Transverse colon (tissue), 4 donors: ENCODE data around the gene DIRAS3. TPM values are rescaled to one million over a fixed set of nuclear protein-coding genes. Genes with fewer than 3 reads are reported as not detected.
"Not testable (repeated sequence)": the region's sequence is repeated elsewhere in the genome, so short reads cannot be mapped to it uniquely, and the experiment has no call there.

Experiments
- DNase-seq: peaks from one replicate; pipeline ENCODE4 v3.0.0-alpha.2; 2019
- H3K27ac ChIP-seq, 4 donors: fragments of 200-600 bp; sonication (generic); 2 replicates each; pipeline ENCODE4 v1.5.1; 2016 to 2018; ENCODE audit warnings: inconsistent platforms in 4 of 4
- H3K27me3 ChIP-seq: fragments of 200-600 bp; sonication (generic); 2 replicates; pipeline ENCODE4 v1.5.1; 2017; ENCODE audit warnings: inconsistent platforms
- H3K36me3 ChIP-seq, 4 donors: fragments of 200-600 bp; sonication (generic); 2 replicates each; pipeline ENCODE4 v1.5.1; 2017 to 2019; ENCODE audit warnings: inconsistent platforms in 4 of 4
- H3K4me1 ChIP-seq, 4 donors: fragments of 200-600 bp; sonication (generic); 2 replicates each; pipeline ENCODE4 v1.5.1; 2017 to 2020; ENCODE audit warnings: inconsistent platforms in 4 of 4
- H3K4me3 ChIP-seq, 4 donors: fragments of 200-600 bp; sonication (generic); 1 replicate in 1 of 4; 2 replicates in 3 of 4; pipeline versions ENCODE4 v1.5.1 to v1.6.1; 2017 to 2019; ENCODE audit warnings: inconsistent platforms in 4 of 4
- H3K9me3 ChIP-seq, 2 donors: fragments of 200-600 bp; sonication (generic); 2 replicates each; pipeline ENCODE4 v1.5.1; 2017 to 2019; ENCODE audit warnings: inconsistent platforms in 2 of 2
- EP300 ChIP-seq: sonication (generic); formaldehyde crosslinking; IDR thresholded peaks from one replicate; pipeline ENCODE4 v1.6.1; 2017; ENCODE audit warnings: antibody characterized with exemption, low read depth
- POLR2A ChIP-seq: fragments of 450-650 bp; IDR thresholded peaks from one replicate; pipeline ENCODE4 v1.6.1; 2016; ENCODE audit warnings: antibody characterized with exemption, mild to moderate bottlenecking, moderate library complexity
- POLR2AphosphoS5 ChIP-seq, 3 donors: sonication (generic); formaldehyde crosslinking; IDR thresholded peaks; one replicate each; pipeline ENCODE4 v1.6.1; 2016; ENCODE audit warnings: antibody characterized with exemption in 3 of 3
- WGBS, 2 donors: methylation state at CpG; one replicate each; pipeline ENCODE4 v1.1.5; 2018; ENCODE audit warnings: low coverage in 1 of 2; 5-methylcytosine and 5-hydroxymethylcytosine counted together
- in situ Hi-C, 4 donors: fragments of 200-750 bp; cut with MboI; loops; one replicate each; pipeline versions ENCODE4 v1.15.0 to v1.15.1; 2017; ENCODE audit warnings: low sequenced_read_pairs in 3 of 4, low pct_ligation_motif_present in 1 of 4, low pct_unique_long_range_greater_than_20kb in 1 of 4
- intact Hi-C: fragments of 100-400 bp; cut with DNase I; formaldehyde crosslinking; loops from one replicate; pipeline ENCODE4 v1.15.1; 2023; ENCODE audit warnings: low total_unique reads
- total RNA-seq, 4 donors: library from RNA; depleted of rRNA; stranded (reverse); fragments of >200 nt; gene quantifications; one replicate each; pipeline ENCODE4 v1.1.0, GENCODE V29; 2016
- TF ChIP-seq, protein P1 (sequence below), 5 experiments: fragments of 200-600 bp in 3 of 5; fragments of 450-650 bp in 2 of 5; sonication (generic) in 3 of 5; IDR thresholded peaks; 1 replicate in 2 of 5; 2 replicates in 3 of 5; pipeline ENCODE4 v1.5.1; 2016 to 2017; ENCODE audit warnings: antibody characterized with exemption in 5 of 5, inconsistent platforms in 3 of 5, mild to moderate bottlenecking in 2 of 5, moderate library complexity in 1 of 5

Gene DIRAS3
- total RNA-seq, 4 donors from 2014 or later = 0.27 to 1.5 (median 1.4) TPM; not detected in 1

DNA sequence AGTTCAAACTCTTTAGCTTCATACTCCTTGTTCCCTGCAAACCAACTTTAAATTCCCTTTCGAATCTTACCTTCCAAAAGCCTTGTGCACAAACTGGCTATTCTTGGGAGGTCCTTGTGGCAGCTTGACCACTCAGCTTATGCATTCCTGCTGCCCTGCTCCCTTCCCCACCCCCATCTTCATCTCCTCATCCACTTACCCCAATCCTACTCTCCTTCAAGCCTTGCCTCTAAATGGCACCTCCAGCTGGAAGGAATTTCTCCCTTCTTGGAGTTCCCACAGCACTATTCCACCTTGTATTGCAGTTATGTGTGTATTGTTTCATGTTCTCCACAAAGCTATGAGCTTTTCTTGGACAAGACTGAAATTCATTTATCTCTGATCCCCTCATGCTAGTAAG is 15.3 kb upstream of the DIRAS3 start:
- no peak overlapping the region for H3K4me3 ChIP-seq
- peaks cover 0 to 3% of the 10 kb centered on the region in 2 donors for H3K9me3 ChIP-seq
- DNase-seq = no peak
- no peak overlapping the region for H3K27ac ChIP-seq
- H3K27me3 ChIP-seq = no peaks in the 10 kb centered on the region
- H3K36me3 ChIP-seq = no peaks in the 10 kb centered on the region
- in situ Hi-C loops = no loop called here
- WGBS, 2 donors = 77 to 91% methylated on average over 1 of the region's 1 CpG
- no peaks in the 10 kb centered on the region for H3K4me1 ChIP-seq
- no peak for TF ChIP-seq EP300
- TF ChIP-seq, protein P1, sequence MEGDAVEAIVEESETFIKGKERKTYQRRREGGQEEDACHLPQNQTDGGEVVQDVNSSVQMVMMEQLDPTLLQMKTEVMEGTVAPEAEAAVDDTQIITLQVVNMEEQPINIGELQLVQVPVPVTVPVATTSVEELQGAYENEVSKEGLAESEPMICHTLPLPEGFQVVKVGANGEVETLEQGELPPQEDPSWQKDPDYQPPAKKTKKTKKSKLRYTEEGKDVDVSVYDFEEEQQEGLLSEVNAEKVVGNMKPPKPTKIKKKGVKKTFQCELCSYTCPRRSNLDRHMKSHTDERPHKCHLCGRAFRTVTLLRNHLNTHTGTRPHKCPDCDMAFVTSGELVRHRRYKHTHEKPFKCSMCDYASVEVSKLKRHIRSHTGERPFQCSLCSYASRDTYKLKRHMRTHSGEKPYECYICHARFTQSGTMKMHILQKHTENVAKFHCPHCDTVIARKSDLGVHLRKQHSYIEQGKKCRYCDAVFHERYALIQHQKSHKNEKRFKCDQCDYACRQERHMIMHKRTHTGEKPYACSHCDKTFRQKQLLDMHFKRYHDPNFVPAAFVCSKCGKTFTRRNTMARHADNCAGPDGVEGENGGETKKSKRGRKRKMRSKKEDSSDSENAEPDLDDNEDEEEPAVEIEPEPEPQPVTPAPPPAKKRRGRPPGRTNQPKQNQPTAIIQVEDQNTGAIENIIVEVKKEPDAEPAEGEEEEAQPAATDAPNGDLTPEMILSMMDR (IDR thresholded peaks at IDR 0.05) = no peak
- no peak for TF ChIP-seq POLR2A
- TF ChIP-seq POLR2AphosphoS5 (IDR thresholded peaks at IDR 0.05) = no peak
- intact Hi-C loops = no loop called here

DNA sequence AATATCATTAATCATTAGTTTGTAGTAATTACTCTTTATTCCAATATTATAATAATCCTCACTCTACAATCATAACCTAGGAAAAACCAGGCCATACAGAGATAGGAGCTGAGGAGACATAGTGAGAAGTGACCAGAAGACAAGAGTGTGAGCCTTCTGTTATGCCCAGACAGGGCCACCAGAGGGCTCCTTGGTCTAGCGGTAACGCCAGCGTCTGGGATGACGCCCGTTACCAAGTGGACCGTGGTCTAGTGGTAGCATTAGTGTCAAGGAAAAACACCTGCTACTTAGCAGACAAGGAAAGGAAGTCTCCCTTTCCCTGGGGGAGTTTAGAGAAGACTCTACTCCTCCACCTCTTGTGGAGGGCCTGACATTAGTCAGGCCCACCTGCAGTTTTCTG is 7.6 kb upstream of the DIRAS3 start:
- in situ Hi-C loops, H3K27me3 ChIP-seq, H3K36me3 ChIP-seq, DNase-seq, H3K27ac ChIP-seq, H3K4me3 ChIP-seq, intact Hi-C loops, H3K4me1 ChIP-seq, H3K9me3 ChIP-seq: not testable (repeated sequence)
- TF ChIP-seq, protein P1 (IDR thresholded peaks at IDR 0.05) = peak in 1 of 5 experiments; percentile 21
- WGBS, 2 donors = 84% methylated on average over 6 of the region's 6 CpGs; no CpG with 5 or more reads in 1 of the 2 donors

DNA sequence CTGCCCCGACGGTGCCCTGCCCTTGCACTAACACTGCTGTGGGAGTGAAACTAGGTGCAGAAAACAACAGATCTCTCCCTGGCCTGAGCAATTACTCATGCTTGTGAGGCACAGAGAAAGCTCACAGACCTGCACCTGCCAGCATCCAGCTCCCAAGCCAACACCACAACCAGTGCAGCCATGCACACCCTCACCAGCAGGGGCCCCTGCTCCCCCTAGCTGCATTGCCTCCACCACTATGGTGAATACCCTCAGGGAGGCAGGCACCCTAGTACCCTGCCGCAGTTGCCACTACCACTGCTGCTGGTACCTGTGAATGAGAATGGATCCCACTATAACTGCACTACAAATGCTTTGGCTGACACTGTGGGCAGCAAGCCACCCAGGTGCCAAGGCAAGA is 7.1 kb upstream of the DIRAS3 start:
- H3K4me1 ChIP-seq = no peaks in the 10 kb centered on the region
- no peak for DNase-seq
- 99% methylated on average over 3 of the region's 3 CpGs; no CpG with 5 or more reads in 1 of the 2 donors for WGBS, 2 donors
- no peaks in the 10 kb centered on the region for H3K36me3 ChIP-seq
- H3K27me3 ChIP-seq = no peaks in the 10 kb centered on the region
- no peaks in the 10 kb centered on the region for H3K9me3 ChIP-seq
- intact Hi-C loops = no loop called here
- TF ChIP-seq, protein P1 (IDR thresholded peaks at IDR 0.05) = no peak
- TF ChIP-seq EP300 (no peak), POLR2A (no peak), POLR2AphosphoS5 (IDR thresholded peaks at IDR 0.05) (no peak)
- in situ Hi-C loops = no loop called here
- no peak overlapping the region for H3K4me3 ChIP-seq
- H3K27ac ChIP-seq = no peak overlapping the region

DNA sequence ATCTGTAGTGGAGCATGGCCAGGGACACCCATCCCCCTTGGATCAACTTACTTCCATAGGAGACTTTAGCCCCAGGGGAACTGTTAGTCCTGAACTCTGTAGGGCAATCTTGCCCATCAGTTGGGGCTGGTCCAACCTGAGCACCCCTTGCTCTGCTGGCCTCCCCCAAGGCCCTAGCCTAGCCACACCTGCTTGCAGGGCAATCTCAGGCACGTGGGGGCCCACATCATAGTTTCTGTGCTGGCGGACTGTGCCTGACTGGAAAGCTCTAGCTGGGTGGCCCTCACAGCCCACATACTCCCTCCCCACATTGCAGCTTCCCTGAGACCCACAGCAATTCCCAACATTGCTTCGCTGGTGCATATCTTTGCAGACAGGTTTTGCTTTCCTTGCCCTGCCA is 6.6 kb upstream of the DIRAS3 start:
- no peak for TF ChIP-seq POLR2A
- TF ChIP-seq EP300 = no peak
- TF ChIP-seq, protein P1 (IDR thresholded peaks at IDR 0.05) = no peak
- no peak for TF ChIP-seq POLR2AphosphoS5 (IDR thresholded peaks at IDR 0.05)
- Histone ChIP-seq H3K27ac (no peak overlapping the region), H3K9me3 (no peaks in the 10 kb centered on the region), H3K36me3 (no peaks in the 10 kb centered on the region), H3K4me3 (no peak overlapping the region), H3K4me1 (no peaks in the 10 kb centered on the region), H3K27me3 (no peaks in the 10 kb centered on the region)
- WGBS, 2 donors = 93% methylated on average over 3 of the region's 3 CpGs; no CpG with 5 or more reads in 1 of the 2 donors
- in situ Hi-C loops (no loop called here), intact Hi-C loops (no loop called here)
- no peak for DNase-seq
